Measurements from ENCODE around the gene CRY1. TPM values are rescaled to one million over a fixed set of nuclear protein-coding genes. Genes with fewer than 3 reads are reported as not detected.
"Not testable (repeated sequence)": the region's sequence is repeated elsewhere in the genome, so short reads cannot be mapped to it uniquely, and the experiment has no call there.

Gene CRY1
- total RNA-seq, 2 experiments from 2014 or later: 70.7 to 77.4 TPM

- peaks cover 89% of the 10 kb centered on the region for H3K36me3 Mint-ChIP-seq (ENCODE audit: low read depth)
- TF ChIP-seq CTCF (IDR thresholded peaks at IDR 0.05): no peak
- ATAC-seq (ENCODE audit: poor library complexity) (no peak), DNase-seq (no peak)
- intact Hi-C loops (cut with DNase I, micrococcal nuclease): loop anchor here in 1 of 2 experiments (5.0 kb wide), 1 partner anchor 684 kb away; no protein-coding TSS in a partner anchor
- H3K27ac Mint-ChIP-seq: no peak overlapping the region
- H3K36me3 ChIP-seq (ENCODE audit: insufficient read depth, low read length): peaks cover 22% of the 10 kb centered on the region
- no peak overlapping the region for H3K27ac ChIP-seq (ENCODE audit: low read depth in 1 of 2, low read length in 2 of 2)
- H3K4me1 Mint-ChIP-seq (ENCODE audit: low read depth): no peaks in the 10 kb centered on the region
- no peak overlapping the region for H3K4me3 Mint-ChIP-seq
- H3K4me1 ChIP-seq (ENCODE audit: insufficient read depth, low read length): no peaks in the 10 kb centered on the region
- ChIA-PET POLR2A (no interaction called here), CTCF (interaction anchor here (0.6 kb wide), 1 partner anchor 107 kb away, joined by 3 read pairs; no protein-coding TSS in a partner anchor)
- H3K4me3 ChIP-seq (ENCODE audit: low read length): no peak overlapping the region
- H3K9me3 Mint-ChIP-seq: no peaks in the 10 kb centered on the region
- no peaks in the 10 kb centered on the region for H3K27me3 Mint-ChIP-seq
- no peaks in the 10 kb centered on the region for H3K9me3 ChIP-seq (ENCODE audit: control insufficient read depth in 1 of 2, insufficient read depth in 1 of 2, low read length in 2 of 2)
- H3K27me3 ChIP-seq (ENCODE audit: control insufficient read depth in 1 of 2, insufficient read depth in 2 of 2, low read length in 2 of 2): no peaks in the 10 kb centered on the region
These were observed 95.4 kb downstream of the CRY1 start for GRCh38 chr12:106997916-106998315.

DNA sequence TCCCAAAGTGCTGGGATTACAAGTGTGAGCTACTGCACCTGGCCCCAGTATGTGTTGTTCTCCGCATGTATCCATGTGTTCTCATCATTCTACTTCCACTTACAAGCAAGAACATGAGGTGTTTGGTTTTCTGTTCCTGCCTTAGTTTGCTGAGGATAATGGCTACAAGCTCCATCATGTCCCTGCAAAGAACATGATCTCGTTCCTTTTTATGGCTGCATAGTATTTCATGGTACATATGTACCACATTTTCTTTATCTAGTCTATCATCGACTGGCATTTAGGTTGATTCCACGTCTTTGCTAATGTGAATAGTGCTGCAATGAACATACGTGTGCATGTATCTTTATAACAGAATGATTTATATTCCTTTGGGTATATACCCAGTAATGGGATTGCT lies 97.2 kb downstream of the CRY1 start:
- H3K27me3 ChIP-seq (ENCODE audit: control insufficient read depth in 1 of 2, insufficient read depth in 2 of 2, low read length in 2 of 2); H3K4me1 Mint-ChIP-seq (ENCODE audit: low read depth); CTCF ChIA-PET; H3K4me1 ChIP-seq (ENCODE audit: insufficient read depth, low read length); H3K27ac ChIP-seq (ENCODE audit: low read depth in 1 of 2, low read length in 2 of 2); H3K27me3 Mint-ChIP-seq; ATAC-seq (ENCODE audit: poor library complexity); POLR2A ChIA-PET; H3K4me3 Mint-ChIP-seq; H3K4me3 ChIP-seq (ENCODE audit: low read length); H3K27ac Mint-ChIP-seq; DNase-seq; H3K9me3 ChIP-seq (ENCODE audit: control insufficient read depth in 1 of 2, insufficient read depth in 1 of 2, low read length in 2 of 2); H3K9me3 Mint-ChIP-seq: not testable (repeated sequence)
- peaks cover 21% of the 10 kb centered on the region for H3K36me3 ChIP-seq (ENCODE audit: insufficient read depth, low read length)
- peaks cover 72% of the 10 kb centered on the region for H3K36me3 Mint-ChIP-seq (ENCODE audit: low read depth)
- intact Hi-C loops (cut with DNase I, micrococcal nuclease): loop anchor here in 1 of 2 experiments (5.0 kb wide), 1 partner anchor 686 kb away; no protein-coding TSS in a partner anchor

GRCh38 chr12:106994579-106995220 lies 98.6 kb downstream of the CRY1 start:
- ATAC-seq (ENCODE audit: poor library complexity): no peak
- H3K27ac ChIP-seq (ENCODE audit: low read depth in 1 of 2, low read length in 2 of 2): no peak overlapping the region
- H3K4me3 Mint-ChIP-seq: no peak overlapping the region
- no peak for DNase-seq
- ChIA-PET POLR2A (no interaction called here), CTCF (interaction anchor here (0.5 kb wide), 1 partner anchor 26 kb away, joined by 3 read pairs; no protein-coding TSS in a partner anchor)
- no peaks in the 10 kb centered on the region for H3K27me3 ChIP-seq (ENCODE audit: control insufficient read depth in 1 of 2, insufficient read depth in 2 of 2, low read length in 2 of 2)
- peaks cover 13% of the 10 kb centered on the region for H3K36me3 ChIP-seq (ENCODE audit: insufficient read depth, low read length)
- H3K4me3 ChIP-seq (ENCODE audit: low read length): no peak overlapping the region
- intact Hi-C loops (cut with DNase I, micrococcal nuclease): loop anchor here in 1 of 2 experiments (5.0 kb wide), 1 partner anchor 688 kb away; no protein-coding TSS in a partner anchor
- H3K27ac Mint-ChIP-seq: no peak overlapping the region
- H3K27me3 Mint-ChIP-seq: no peaks in the 10 kb centered on the region
- H3K4me1 Mint-ChIP-seq (ENCODE audit: low read depth): no peaks in the 10 kb centered on the region
- TF ChIP-seq CTCF (IDR thresholded peaks at IDR 0.05): no peak
- H3K9me3 Mint-ChIP-seq: no peaks in the 10 kb centered on the region
- H3K4me1 ChIP-seq (ENCODE audit: insufficient read depth, low read length): no peaks in the 10 kb centered on the region
- no peaks in the 10 kb centered on the region for H3K9me3 ChIP-seq (ENCODE audit: control insufficient read depth in 1 of 2, insufficient read depth in 1 of 2, low read length in 2 of 2)
- peaks cover 60% of the 10 kb centered on the region for H3K36me3 Mint-ChIP-seq (ENCODE audit: low read depth)

Data from CD4-positive, alpha-beta T cell (primary cell).